Mesenchymal stem cell (in vitro differentiated cells and primary cell): ENCODE results near the gene UBR3.

Source experiments
- DNase-seq: peaks from one replicate; pipeline ENCODE4 v3.0.0-alpha.2; 2013
- H2AFZ ChIP-seq: one replicate; pipeline ENCODE4 v1.6.1; 2013; ENCODE audit warnings: low read depth, mild to moderate bottlenecking, control low read depth, inconsistent platforms, low read length, moderate library complexity
- H2AK5ac ChIP-seq: 2 replicates; pipeline ENCODE4 v1.6.1; 2013; ENCODE audit warnings: low read length, moderate library complexity, mild to moderate bottlenecking, inconsistent platforms; ENCODE audit not compliant: severe bottlenecking
- H2BK120ac ChIP-seq: one replicate; pipeline ENCODE4 v1.6.1; 2013; ENCODE audit warnings: low read depth, mild to moderate bottlenecking, inconsistent platforms, low read length, moderate library complexity
- H2BK12ac ChIP-seq, 2 experiments: one replicate each; pipeline ENCODE4 v1.6.1; 2013; ENCODE audit warnings: inconsistent platforms in 2 of 2, low read length in 2 of 2, mild to moderate bottlenecking in 2 of 2, moderate library complexity in 2 of 2, control low read depth in 1 of 2
- H2BK15ac ChIP-seq: one replicate; pipeline ENCODE4 v1.6.1; 2013; ENCODE audit warnings: mild to moderate bottlenecking, low read depth, inconsistent platforms; ENCODE audit not compliant: poor library complexity, severe bottlenecking
- H2BK5ac ChIP-seq: 2 replicates; pipeline ENCODE4 v1.6.1; 2013; ENCODE audit warnings: low read depth, mild to moderate bottlenecking, low read length, control low read depth, inconsistent platforms; ENCODE audit not compliant: poor library complexity, severe bottlenecking
- H3K14ac ChIP-seq, 2 experiments: one replicate each; pipeline ENCODE4 v1.6.1; 2013; ENCODE audit warnings: inconsistent platforms in 2 of 2, low read length in 2 of 2, control low read depth in 1 of 2, mild to moderate bottlenecking in 1 of 2, moderate library complexity in 1 of 2
- H3K18ac ChIP-seq, 2 experiments: one replicate each; pipeline ENCODE4 v1.6.1; 2013; ENCODE audit warnings: inconsistent platforms in 2 of 2, low read length in 2 of 2, control low read depth in 1 of 2, low read depth in 1 of 2, mild to moderate bottlenecking in 1 of 2
- H3K23ac ChIP-seq, 2 experiments: one replicate each; pipeline ENCODE4 v1.6.1; 2013; ENCODE audit warnings: inconsistent platforms in 2 of 2, low read length in 2 of 2, mild to moderate bottlenecking in 2 of 2, moderate library complexity in 2 of 2, control low read depth in 1 of 2
- H3K27ac ChIP-seq: 2 replicates; pipeline ENCODE4 v1.5.1; 2013; ENCODE audit warnings: mild to moderate bottlenecking, moderate library complexity, low read length, control low read depth, inconsistent platforms; ENCODE audit not compliant: poor library complexity, severe bottlenecking
- H3K27me3 ChIP-seq, 2 experiments: 2 replicates each; pipeline versions ENCODE4 v1.6.1 to v1.7.0; 2013; ENCODE audit warnings: low read length in 2 of 2, mild to moderate bottlenecking in 2 of 2, moderate library complexity in 2 of 2, control low read depth in 1 of 2, inconsistent platforms in 1 of 2; ENCODE audit not compliant: control insufficient read depth in 1 of 2, insufficient read depth in 1 of 2
- H3K36me3 ChIP-seq, 2 experiments: 2 replicates each; pipeline versions ENCODE4 v1.6.1 to v1.7.0; 2013; ENCODE audit warnings: low read length in 2 of 2, control low read depth in 1 of 2, inconsistent platforms in 1 of 2, low read depth in 1 of 2, mild to moderate bottlenecking in 1 of 2; ENCODE audit not compliant: insufficient read depth in 2 of 2, control insufficient read depth in 1 of 2
- H3K4ac ChIP-seq, 2 experiments: one replicate each; pipeline ENCODE4 v1.6.1; 2013; ENCODE audit warnings: inconsistent platforms in 2 of 2, low read length in 2 of 2, mild to moderate bottlenecking in 2 of 2, moderate library complexity in 2 of 2, control low read depth in 1 of 2, low read depth in 1 of 2
- H3K4me1 ChIP-seq: 2 replicates; pipeline ENCODE4 v1.6.1; 2013; ENCODE audit warnings: low read depth, low read length, control low read depth; ENCODE audit not compliant: control insufficient read depth, insufficient read depth
- H3K4me2 ChIP-seq: 2 replicates; pipeline ENCODE4 v1.6.1; 2013; ENCODE audit warnings: low read length, mild to moderate bottlenecking, inconsistent platforms; ENCODE audit not compliant: poor library complexity, severe bottlenecking
- H3K4me3 ChIP-seq, 2 experiments: 2 replicates each; pipeline versions ENCODE4 v1.5.1 to v1.7.0; 2013; ENCODE audit warnings: low read length in 2 of 2, mild to moderate bottlenecking in 2 of 2, control low read depth in 1 of 2, low read depth in 1 of 2; ENCODE audit not compliant: insufficient read depth in 1 of 2
- H3K79me1 ChIP-seq: replicated peaks from 2 replicates; pipeline ENCODE4 v1.6.1; 2013; ENCODE audit warnings: mild to moderate bottlenecking, control low read depth, low read length, inconsistent platforms; ENCODE audit not compliant: poor library complexity, severe bottlenecking
- H3K9ac ChIP-seq: 2 replicates; pipeline ENCODE4 v1.7.0; 2013; ENCODE audit warnings: mild to moderate bottlenecking, low read length, moderate library complexity
- H3K9me3 ChIP-seq: 2 replicates; pipeline ENCODE4 v1.7.0; 2013; ENCODE audit warnings: mild to moderate bottlenecking, low read length; ENCODE audit not compliant: control insufficient read depth
- H4K8ac ChIP-seq: one replicate; pipeline ENCODE4 v1.6.1; 2013; ENCODE audit warnings: inconsistent platforms, mild to moderate bottlenecking, low read length, moderate library complexity
- H4K91ac ChIP-seq: one replicate; pipeline ENCODE4 v1.6.1; 2013; ENCODE audit warnings: mild to moderate bottlenecking, low read length, inconsistent platforms
- WGBS: methylation state at CpG from one replicate; pipeline ENCODE4 v1.1.7; 2013; ENCODE audit warnings: mixed read lengths; 5-methylcytosine and 5-hydroxymethylcytosine counted together

Gene UBR3

DNA sequence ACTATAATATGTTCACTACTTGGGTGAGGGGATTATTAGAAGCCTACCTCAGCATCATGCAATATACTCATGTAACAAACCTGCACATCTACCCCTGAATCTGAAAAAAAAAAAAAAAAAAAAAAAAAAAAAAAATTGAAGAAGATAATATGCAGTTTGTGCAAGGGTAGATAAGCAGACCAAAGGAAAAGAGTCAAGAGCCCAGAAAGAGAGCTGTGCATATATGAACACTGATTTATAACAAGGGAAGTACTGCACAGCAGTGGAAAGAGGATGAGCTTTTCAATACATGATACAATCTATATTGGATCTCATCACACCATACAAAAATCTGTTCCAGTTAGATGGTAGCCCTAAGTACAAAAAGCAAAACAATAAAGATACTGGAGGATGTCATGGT, 268.1 kb downstream of the UBR3 start:
- no peak for DNase-seq
- no peak overlapping the region for H2BK120ac ChIP-seq
- H3K79me1 ChIP-seq: no peaks in the 10 kb centered on the region
- no peak overlapping the region for H3K14ac ChIP-seq
- H3K27ac ChIP-seq: no peak overlapping the region
- no peak overlapping the region for H3K18ac ChIP-seq
- no peaks in the 10 kb centered on the region for H3K9me3 ChIP-seq
- H3K4me3 ChIP-seq: no peak overlapping the region
- H3K4me1 ChIP-seq: no peaks in the 10 kb centered on the region
- no peak overlapping the region for H2BK5ac ChIP-seq
- H3K4me2 ChIP-seq: no peak overlapping the region
- H3K9ac ChIP-seq: no peak overlapping the region
- no peak overlapping the region for H2AK5ac ChIP-seq
- H3K27me3 ChIP-seq: no peaks in the 10 kb centered on the region
- H3K4ac ChIP-seq: no peak overlapping the region
- no peak overlapping the region for H2BK12ac ChIP-seq
- H4K91ac ChIP-seq: no peak overlapping the region
- no peak overlapping the region for H2BK15ac ChIP-seq
- no peak overlapping the region for H4K8ac ChIP-seq
- H3K23ac ChIP-seq: no peak overlapping the region
- no peak overlapping the region for H2AFZ ChIP-seq
- H3K36me3 ChIP-seq: no peaks in the 10 kb centered on the region

DNA sequence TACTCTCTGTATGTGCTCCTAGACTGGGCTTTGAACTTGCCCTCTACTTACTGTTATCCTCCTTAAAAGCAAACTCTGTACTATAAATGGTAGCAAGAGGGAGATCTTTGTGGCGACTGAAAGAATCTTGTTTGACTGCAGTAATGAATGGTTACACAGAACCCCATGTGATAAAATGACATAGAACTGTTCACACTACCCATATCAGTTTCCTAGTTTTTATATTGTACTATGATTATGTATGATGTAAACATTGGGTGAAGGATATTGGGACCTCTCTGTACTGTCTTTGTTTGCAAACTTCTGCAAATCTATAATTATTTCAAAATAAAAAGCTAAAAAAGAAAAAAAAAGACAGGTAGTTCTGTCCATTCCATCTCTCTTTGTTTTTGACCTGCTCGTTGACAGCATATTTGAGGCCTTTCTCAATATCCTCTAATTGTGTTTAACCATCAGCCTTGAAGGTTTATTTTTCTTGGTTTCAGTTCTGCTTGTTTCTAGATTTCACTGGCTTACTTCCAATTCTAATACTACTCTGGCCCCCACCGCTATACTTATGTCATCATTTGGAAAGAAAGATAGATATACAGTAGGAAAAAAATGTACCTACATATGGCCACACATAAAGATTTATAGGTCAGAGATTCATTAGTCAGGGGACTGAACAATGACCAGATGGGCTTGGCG, 271.5 kb downstream of the UBR3 start:
- Histone ChIP-seq H3K27me3 (no peaks in the 10 kb centered on the region), H2AK5ac (no peak overlapping the region), H3K36me3 (no peaks in the 10 kb centered on the region), H3K79me1 (no peaks in the 10 kb centered on the region), H3K14ac (no peak overlapping the region), H2BK5ac (no peak overlapping the region), H3K4me1 (no peaks in the 10 kb centered on the region), H2BK15ac (no peak overlapping the region), H3K9ac (no peak overlapping the region), H3K4me2 (no peak overlapping the region), H4K91ac (no peak overlapping the region), H3K27ac (no peak overlapping the region), H3K18ac (no peak overlapping the region), H3K9me3 (no peaks in the 10 kb centered on the region), H3K23ac (no peak overlapping the region), H3K4me3 (no peak overlapping the region), H2BK120ac (no peak overlapping the region), H2AFZ (no peak overlapping the region), H2BK12ac (no peak overlapping the region), H3K4ac (no peak overlapping the region), H4K8ac (no peak overlapping the region)
- WGBS: 100% methylated on average over 1 of the region's 4 CpGs
- no peak for DNase-seq

DNA sequence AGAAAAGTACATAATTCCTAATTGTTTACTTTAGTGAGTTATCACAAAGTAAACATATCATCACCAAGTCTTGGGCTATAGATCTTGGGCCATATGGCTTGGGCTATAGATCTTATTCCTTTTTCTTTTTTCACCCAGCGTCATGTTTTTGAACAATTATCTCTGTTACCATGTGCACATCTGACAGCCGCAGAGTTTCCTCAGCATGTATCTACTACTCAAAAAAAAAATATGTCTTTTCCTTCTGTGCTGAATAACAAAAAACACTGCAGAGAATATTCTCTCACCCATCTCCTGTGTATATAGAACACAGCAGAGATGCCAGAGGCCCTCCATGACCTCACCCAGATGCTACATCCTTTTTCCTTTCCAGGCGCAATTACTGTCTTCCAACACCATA, 274.5 kb downstream of the UBR3 start:
- DNase-seq: no peak
- H2BK120ac ChIP-seq: no peak overlapping the region
- H3K79me1 ChIP-seq: no peaks in the 10 kb centered on the region
- H2AK5ac ChIP-seq: no peak overlapping the region
- no peaks in the 10 kb centered on the region for H3K27me3 ChIP-seq
- H3K27ac ChIP-seq: no peak overlapping the region
- H2BK15ac ChIP-seq: no peak overlapping the region
- H2AFZ ChIP-seq: no peak overlapping the region
- H3K18ac ChIP-seq: no peak overlapping the region
- no peak overlapping the region for H3K4ac ChIP-seq
- H3K9me3 ChIP-seq: no peaks in the 10 kb centered on the region
- no peaks in the 10 kb centered on the region for H3K4me1 ChIP-seq
- no peak overlapping the region for H3K14ac ChIP-seq
- WGBS: 91% methylated on average over 2 of the region's 3 CpGs
- no peak overlapping the region for H2BK5ac ChIP-seq
- H2BK12ac ChIP-seq: no peak overlapping the region
- no peak overlapping the region for H3K9ac ChIP-seq
- H3K23ac ChIP-seq: no peak overlapping the region
- H4K91ac ChIP-seq: no peak overlapping the region
- no peak overlapping the region for H4K8ac ChIP-seq
- no peak overlapping the region for H3K4me3 ChIP-seq
- H3K36me3 ChIP-seq: no peaks in the 10 kb centered on the region
- no peak overlapping the region for H3K4me2 ChIP-seq

DNA sequence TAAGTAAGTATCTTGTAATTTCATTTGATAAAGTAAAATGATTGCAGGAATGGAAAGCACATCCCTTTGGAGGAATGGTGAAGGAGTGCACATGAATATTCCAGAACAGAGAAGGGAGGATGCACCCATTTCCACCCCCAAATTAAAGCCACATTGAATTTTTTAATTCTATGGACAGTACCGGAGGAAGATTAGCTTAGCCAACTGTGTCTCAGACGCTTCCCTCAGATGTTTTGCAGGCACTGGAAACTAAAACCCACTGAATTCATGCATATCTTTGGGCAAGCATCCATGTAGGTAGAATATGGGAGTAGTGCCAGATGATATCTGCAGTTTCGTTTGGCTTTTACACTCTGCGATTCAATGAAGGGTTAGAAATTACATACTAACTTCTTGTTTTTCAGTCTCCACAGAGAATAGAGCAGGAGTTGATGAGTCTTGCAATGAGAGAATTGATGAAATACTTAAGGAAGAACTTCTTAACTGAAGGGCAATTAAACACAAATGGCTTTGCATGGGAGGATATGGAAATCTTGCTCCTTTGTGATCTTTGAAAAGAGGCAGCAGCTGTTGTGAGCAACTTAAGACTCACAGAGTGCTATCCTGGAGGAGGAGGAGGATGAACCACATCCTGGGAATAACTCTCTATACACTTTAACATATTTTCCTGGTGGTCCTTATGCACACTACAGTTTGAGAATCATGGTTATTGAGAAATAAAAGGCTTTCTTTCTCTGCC, 279.0 kb downstream of the UBR3 start:
- H3K79me1 ChIP-seq: no peaks in the 10 kb centered on the region
- WGBS: 85% methylated on average over 3 of the region's 4 CpGs
- H3K23ac ChIP-seq: no peak overlapping the region
- no peak overlapping the region for H3K4me3 ChIP-seq
- H2BK12ac ChIP-seq: no peak overlapping the region
- no peaks in the 10 kb centered on the region for H3K27me3 ChIP-seq
- H4K91ac ChIP-seq: no peak overlapping the region
- no peaks in the 10 kb centered on the region for H3K36me3 ChIP-seq
- no peak overlapping the region for H3K4ac ChIP-seq
- no peaks in the 10 kb centered on the region for H3K9me3 ChIP-seq
- H4K8ac ChIP-seq: no peak overlapping the region
- no peaks in the 10 kb centered on the region for H3K4me1 ChIP-seq
- no peak overlapping the region for H3K18ac ChIP-seq
- no peak overlapping the region for H2BK120ac ChIP-seq
- no peak for DNase-seq
- no peak overlapping the region for H2AFZ ChIP-seq
- H2BK15ac ChIP-seq: no peak overlapping the region
- no peak overlapping the region for H3K14ac ChIP-seq
- H3K4me2 ChIP-seq: no peak overlapping the region
- H2BK5ac ChIP-seq: no peak overlapping the region
- no peak overlapping the region for H3K9ac ChIP-seq
- H2AK5ac ChIP-seq: no peak overlapping the region
- H3K27ac ChIP-seq: no peak overlapping the region
